IPS-11a (cell line): Measurements from ENCODE around the gene COCH.
A peak's percentile ranks its signal among the peaks of the same experiment; 100 is the strongest.

ENCODE experiments used
- H3K4me3 ChIP-seq: one replicate; pipeline ENCODE4 v1.5.1; 2013; ENCODE audit warnings: low read depth, low read length, control low read depth

COCH gene

GRCh38 chr14:30874120-30874998 lies at the start of gene COCH:
Gene COCH, plus strand, starts transcription at chr14:30874559. Its CDS starts 380 bp downstream, at chr14:30874939.
- peak within 1 kb of the TSS; percentile 44 for H3K4me3 ChIP-seq

GRCh38 chr14:30826070-30826469 lies 48.3 kb upstream of the COCH start:
- H3K4me3 ChIP-seq = no peak overlapping the region

- no peak overlapping the region for H3K4me3 ChIP-seq
Measured at GRCh38 chr14:30829853-30830252, 44.5 kb upstream of the COCH start.

GRCh38 chr14:30834353-30834752 lies 40.0 kb upstream of the COCH start:
- H3K4me3 ChIP-seq = no peak overlapping the region

- H3K4me3 ChIP-seq = no peak overlapping the region
Measured at GRCh38 chr14:30838351-30838750, 36.0 kb upstream of the COCH start.

- no peak overlapping the region for H3K4me3 ChIP-seq
Measured at GRCh38 chr14:30840086-30840779, 34.1 kb upstream of the COCH start.

GRCh38 chr14:30842431-30842830 lies 31.9 kb upstream of the COCH start:
- H3K4me3 ChIP-seq = no peak overlapping the region

- no peak overlapping the region for H3K4me3 ChIP-seq
Measured at GRCh38 chr14:30848449-30849240, 25.7 kb upstream of the COCH start.

- no peak overlapping the region for H3K4me3 ChIP-seq
Measured at GRCh38 chr14:30849354-30849753, 25.0 kb upstream of the COCH start.

GRCh38 chr14:30849983-30850382 lies 24.4 kb upstream of the COCH start:
- H3K4me3 ChIP-seq = no peak overlapping the region

- no peak overlapping the region for H3K4me3 ChIP-seq
Measured at GRCh38 chr14:30853946-30854345, 20.4 kb upstream of the COCH start.

- H3K4me3 ChIP-seq = no peak overlapping the region
Measured at GRCh38 chr14:30854492-30854891, 19.9 kb upstream of the COCH start.

- H3K4me3 ChIP-seq = no peak overlapping the region
Measured at GRCh38 chr14:30855345-30856037, 18.9 kb upstream of the COCH start.

GRCh38 chr14:30861200-30861599 lies 13.2 kb upstream of the COCH start:
- H3K4me3 ChIP-seq = no peak overlapping the region

- H3K4me3 ChIP-seq = no peak overlapping the region
Measured at GRCh38 chr14:30864934-30865333, 9.4 kb upstream of the COCH start.

GRCh38 chr14:30868736-30869135 lies 5.6 kb upstream of the COCH start:
- H3K4me3 ChIP-seq = no peak overlapping the region

- no peak overlapping the region for H3K4me3 ChIP-seq
Measured at GRCh38 chr14:30869551-30870155, 4.7 kb upstream of the COCH start.

GRCh38 chr14:30872602-30873001 lies 1.8 kb upstream of the COCH start:
- no peak overlapping the region for H3K4me3 ChIP-seq

- H3K4me3 ChIP-seq = peak overlapping the region; percentile 44
Measured at GRCh38 chr14:30873308-30874119, 845 bp upstream of the COCH start.
